ENCODE data around the gene PRKCH. TPM values are rescaled to one million over a fixed set of nuclear protein-coding genes. Genes with fewer than 3 reads are reported as not detected.

The PRKCH gene
- total RNA-seq, 1 donor from 2014 or later, result 0.30 TPM

DNA sequence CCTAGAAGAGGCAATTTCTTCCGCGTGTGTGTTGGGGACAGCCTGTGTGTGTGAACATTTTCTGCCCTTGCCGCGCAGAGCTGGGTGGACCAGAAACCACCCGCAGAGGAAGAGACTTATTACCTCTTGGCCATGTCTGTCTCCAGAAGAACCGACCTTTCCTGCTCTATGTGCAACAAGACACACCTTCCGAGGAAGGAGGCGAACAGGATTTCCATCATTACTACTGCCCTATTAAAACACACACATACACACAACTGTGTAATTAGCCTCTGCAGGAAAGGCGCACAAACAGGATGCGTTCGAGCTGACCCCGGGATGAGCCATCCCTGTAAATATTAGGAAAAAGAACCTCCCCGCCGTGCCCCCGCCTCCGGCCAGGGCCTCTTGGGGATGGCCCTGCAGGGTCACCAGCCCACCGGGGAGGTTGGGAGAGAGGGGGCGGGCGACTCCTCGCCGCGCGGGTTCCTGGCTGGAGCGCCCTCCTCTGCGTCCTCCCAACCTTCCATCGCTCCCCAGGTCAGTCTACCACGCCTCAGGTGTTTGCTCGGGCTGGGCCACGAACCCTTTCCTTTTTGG lies 484 bp upstream of the PRKCH start:
- DNase-seq (ENCODE audit: low read depth, low spot score), result no peak
- TF ChIP-seq, protein P1, sequence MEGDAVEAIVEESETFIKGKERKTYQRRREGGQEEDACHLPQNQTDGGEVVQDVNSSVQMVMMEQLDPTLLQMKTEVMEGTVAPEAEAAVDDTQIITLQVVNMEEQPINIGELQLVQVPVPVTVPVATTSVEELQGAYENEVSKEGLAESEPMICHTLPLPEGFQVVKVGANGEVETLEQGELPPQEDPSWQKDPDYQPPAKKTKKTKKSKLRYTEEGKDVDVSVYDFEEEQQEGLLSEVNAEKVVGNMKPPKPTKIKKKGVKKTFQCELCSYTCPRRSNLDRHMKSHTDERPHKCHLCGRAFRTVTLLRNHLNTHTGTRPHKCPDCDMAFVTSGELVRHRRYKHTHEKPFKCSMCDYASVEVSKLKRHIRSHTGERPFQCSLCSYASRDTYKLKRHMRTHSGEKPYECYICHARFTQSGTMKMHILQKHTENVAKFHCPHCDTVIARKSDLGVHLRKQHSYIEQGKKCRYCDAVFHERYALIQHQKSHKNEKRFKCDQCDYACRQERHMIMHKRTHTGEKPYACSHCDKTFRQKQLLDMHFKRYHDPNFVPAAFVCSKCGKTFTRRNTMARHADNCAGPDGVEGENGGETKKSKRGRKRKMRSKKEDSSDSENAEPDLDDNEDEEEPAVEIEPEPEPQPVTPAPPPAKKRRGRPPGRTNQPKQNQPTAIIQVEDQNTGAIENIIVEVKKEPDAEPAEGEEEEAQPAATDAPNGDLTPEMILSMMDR (conservative IDR thresholded peaks at IDR 0.05), result no peak
- H3K4me3 Mint-ChIP-seq, result peak overlapping the region; percentile 58
- no peak overlapping the region for H3K27ac Mint-ChIP-seq (ENCODE audit: unreplicated experiment)
- no peaks in the 10 kb centered on the region for H3K36me3 Mint-ChIP-seq (ENCODE audit: low read depth)
- H3K4me1 Mint-ChIP-seq, result peaks cover 3% of the 10 kb centered on the region
- peaks cover 40% of the 10 kb centered on the region for H3K27me3 Mint-ChIP-seq (ENCODE audit: low read depth)
- H3K9me3 Mint-ChIP-seq, result peaks cover 3% of the 10 kb centered on the region

DNA sequence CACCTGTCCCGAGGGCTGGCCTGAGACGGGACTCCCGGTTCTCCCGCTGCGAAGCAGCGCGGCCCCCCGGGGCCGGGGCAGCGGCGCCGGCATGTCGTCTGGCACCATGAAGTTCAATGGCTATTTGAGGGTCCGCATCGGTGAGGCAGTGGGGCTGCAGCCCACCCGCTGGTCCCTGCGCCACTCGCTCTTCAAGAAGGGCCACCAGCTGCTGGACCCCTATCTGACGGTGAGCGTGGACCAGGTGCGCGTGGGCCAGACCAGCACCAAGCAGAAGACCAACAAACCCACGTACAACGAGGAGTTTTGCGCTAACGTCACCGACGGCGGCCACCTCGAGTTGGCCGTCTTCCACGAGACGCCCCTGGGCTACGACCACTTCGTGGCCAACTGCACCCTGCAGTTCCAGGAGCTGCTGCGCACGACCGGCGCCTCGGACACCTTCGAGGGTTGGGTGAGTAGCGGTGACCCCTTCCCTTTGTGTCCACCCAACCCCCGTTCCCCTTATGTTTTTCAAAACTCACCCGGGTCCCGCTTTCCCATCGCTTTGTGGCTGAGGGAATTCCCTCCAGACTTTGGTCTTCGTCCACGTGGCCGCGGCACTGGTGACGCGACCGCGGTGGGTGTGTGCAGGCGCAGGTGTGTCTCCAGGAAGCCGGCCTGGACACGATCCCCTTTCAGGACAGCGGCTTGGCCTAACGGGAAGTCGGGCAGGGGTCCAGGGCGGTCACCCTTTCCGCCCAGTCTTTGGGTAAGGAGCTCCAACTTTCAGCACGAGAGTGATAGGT lies 826 bp downstream of the PRKCH start:
- peaks cover 3% of the 10 kb centered on the region for H3K4me1 Mint-ChIP-seq
- no peaks in the 10 kb centered on the region for H3K36me3 Mint-ChIP-seq (ENCODE audit: low read depth)
- TF ChIP-seq, protein P1 (conservative IDR thresholded peaks at IDR 0.05), result no peak
- H3K27me3 Mint-ChIP-seq (ENCODE audit: low read depth), result peaks cover 47% of the 10 kb centered on the region
- H3K4me3 Mint-ChIP-seq, result peak overlapping the region; percentile 42
- no peak for DNase-seq (ENCODE audit: low read depth, low spot score)
- H3K9me3 Mint-ChIP-seq, result peaks cover 5% of the 10 kb centered on the region
- no peak overlapping the region for H3K27ac Mint-ChIP-seq (ENCODE audit: unreplicated experiment)

DNA sequence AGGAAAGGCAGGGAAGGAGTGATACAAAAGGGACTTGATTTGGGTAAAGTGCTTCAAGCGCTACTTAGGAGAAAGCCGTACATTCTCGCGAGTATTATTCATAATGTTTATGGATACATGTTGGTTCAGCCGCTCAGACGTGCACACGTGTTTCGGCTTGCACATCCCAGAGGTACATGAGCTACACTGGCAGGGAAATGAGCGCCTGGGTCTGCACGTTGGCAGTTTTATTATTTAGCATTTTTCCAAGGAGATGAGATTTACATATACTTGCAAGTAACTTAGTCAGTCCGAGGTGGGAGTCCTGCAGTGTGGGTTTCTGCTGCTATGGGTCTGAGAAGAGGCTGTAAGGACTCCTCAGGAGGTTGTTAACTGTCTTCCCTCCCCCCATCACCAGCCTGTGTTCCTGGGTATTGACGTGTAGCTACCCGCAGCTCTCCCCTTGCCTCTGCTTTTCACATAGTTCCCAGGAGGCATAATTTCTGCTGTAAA lies 1.5 kb downstream of the PRKCH start:
- Mint-ChIP-seq H3K4me3 (peak overlapping the region; percentile 42), H3K27ac (ENCODE audit: unreplicated experiment) (no peak overlapping the region), H3K36me3 (ENCODE audit: low read depth) (no peaks in the 10 kb centered on the region), H3K9me3 (peaks cover 5% of the 10 kb centered on the region), H3K4me1 (peaks cover 3% of the 10 kb centered on the region), H3K27me3 (ENCODE audit: low read depth) (peaks cover 47% of the 10 kb centered on the region)
- DNase-seq (ENCODE audit: low read depth, low spot score), result no peak
- TF ChIP-seq, protein P1 (conservative IDR thresholded peaks at IDR 0.05), result no peak

DNA sequence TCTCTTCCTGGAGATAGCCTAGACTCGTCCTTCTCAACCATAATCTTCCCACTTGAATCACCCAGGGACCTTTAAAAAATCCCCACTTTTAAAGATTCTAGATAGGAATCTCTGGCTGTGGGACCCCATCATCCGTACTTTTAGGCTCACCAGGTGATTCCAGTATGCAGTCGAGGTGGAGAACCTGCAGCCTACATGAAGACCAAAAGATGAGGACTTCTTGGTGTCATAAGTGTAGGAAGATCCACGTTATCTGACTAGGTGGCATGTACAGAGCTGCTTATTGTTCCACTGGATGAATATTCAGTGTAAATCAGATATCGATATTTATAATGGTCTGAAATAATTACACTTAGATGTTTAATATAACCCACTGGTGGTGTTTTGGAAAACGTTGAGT lies 2.6 kb downstream of the PRKCH start:
- peaks cover 47% of the 10 kb centered on the region for H3K27me3 Mint-ChIP-seq (ENCODE audit: low read depth)

DNA sequence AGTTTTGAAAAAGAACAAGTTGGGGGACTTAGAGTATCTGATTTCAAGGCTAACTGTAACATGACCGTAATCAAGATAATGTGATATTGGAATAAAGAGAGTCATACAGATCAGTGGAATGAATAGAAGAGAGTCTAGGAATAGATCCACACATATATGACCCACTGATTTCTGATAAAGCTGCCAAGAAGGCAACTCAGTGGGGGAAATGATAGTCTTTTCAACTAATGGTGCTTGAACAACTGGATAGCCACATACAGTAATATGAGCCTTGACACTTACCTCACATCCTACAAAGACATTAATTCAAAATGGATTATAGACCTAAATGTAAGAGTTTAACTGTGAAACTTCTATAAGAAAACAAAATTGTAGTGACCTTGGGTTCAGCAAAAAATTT lies 3.8 kb downstream of the PRKCH start:
- DNase-seq (ENCODE audit: low read depth, low spot score), result no peak
- H3K27ac Mint-ChIP-seq (ENCODE audit: unreplicated experiment), result no peak overlapping the region

More for the DNA sequence above, 2.6 kb downstream of the PRKCH start:
- no peak for DNase-seq (ENCODE audit: low read depth, low spot score)
- Mint-ChIP-seq H3K4me3 (no peak overlapping the region), H3K9me3 (peaks cover 5% of the 10 kb centered on the region), H3K4me1 (peaks cover 3% of the 10 kb centered on the region), H3K27ac (ENCODE audit: unreplicated experiment) (no peak overlapping the region), H3K36me3 (ENCODE audit: low read depth) (no peaks in the 10 kb centered on the region)
- TF ChIP-seq, protein P1 (conservative IDR thresholded peaks at IDR 0.05), result no peak

More for the DNA sequence above, 3.8 kb downstream of the PRKCH start:
- peaks cover 47% of the 10 kb centered on the region for H3K27me3 Mint-ChIP-seq (ENCODE audit: low read depth)
- TF ChIP-seq, protein P1 (conservative IDR thresholded peaks at IDR 0.05), result no peak
- H3K4me1 Mint-ChIP-seq, result peaks cover 3% of the 10 kb centered on the region
- peaks cover 5% of the 10 kb centered on the region for H3K9me3 Mint-ChIP-seq
- H3K36me3 Mint-ChIP-seq (ENCODE audit: low read depth), result no peaks in the 10 kb centered on the region
- no peak overlapping the region for H3K4me3 Mint-ChIP-seq
